Neural cell (in vitro differentiated cells): Measurements from ENCODE around the gene NXNL1. TPM values are rescaled to one million over a fixed set of nuclear protein-coding genes. Genes with fewer than 3 reads are reported as not detected.

Experiments
- H2AFZ ChIP-seq: fragments of 200-600, 300-800 bp; sonication (generic), shearing (Covaris generic); 2 replicates; pipeline ENCODE4 v1.6.0; 2014; ENCODE audit warnings: low read depth, mild to moderate bottlenecking, antibody characterized with exemption, low read length, moderate library complexity
- H3F3A ChIP-seq: fragments of 200-600 bp; shearing (Covaris generic); 2 replicates; pipeline ENCODE4 v1.6.1; 2016; ENCODE audit warnings: mild to moderate bottlenecking, moderate library complexity, mixed read lengths, antibody characterized with exemption, low read length; ENCODE audit not compliant: insufficient read depth, poor library complexity, severe bottlenecking
- H3K27ac ChIP-seq: fragments of 200-600, 300-800 bp; sonication (generic), shearing (Covaris generic); 2 replicates; pipeline ENCODE4 v1.5.1; 2014; ENCODE audit warnings: mild to moderate bottlenecking, low read length, moderate library complexity
- H3K27me3 ChIP-seq: fragments of 300-800, 200-600 bp; sonication (generic), shearing (Covaris generic); 2 replicates; pipeline ENCODE4 v1.6.0; 2014; ENCODE audit warnings: mild to moderate bottlenecking, low read depth, low read length, moderate library complexity; ENCODE audit not compliant: insufficient read depth
- H3K36me3 ChIP-seq: fragments of 300-800, 200-600 bp; sonication (generic), shearing (Covaris generic); 2 replicates; pipeline ENCODE4 v1.5.1; 2014; ENCODE audit warnings: mild to moderate bottlenecking, antibody characterized with exemption, low read length, moderate library complexity; ENCODE audit not compliant: insufficient read depth
- H3K4me2 ChIP-seq: fragments of 300-800, 200-600 bp; sonication (generic), shearing (Covaris generic); 2 replicates; pipeline ENCODE4 v1.6.0; 2014; ENCODE audit warnings: mild to moderate bottlenecking, low read length
- H3K4me3 ChIP-seq: fragments of 300-800, 200-600 bp; sonication (generic), shearing (Covaris generic); 2 replicates; pipeline ENCODE4 v1.5.1; 2014; ENCODE audit warnings: mild to moderate bottlenecking, low read length, moderate library complexity
- H3K79me2 ChIP-seq: fragments of 200-600 bp; shearing (Covaris generic); replicated peaks from 2 replicates; pipeline ENCODE4 v1.6.0; 2014; ENCODE audit warnings: mild to moderate bottlenecking, low read length, moderate library complexity; ENCODE audit not compliant: insufficient read depth
- H3K9ac ChIP-seq: fragments of 300-800, 200-600 bp; sonication (generic), shearing (Covaris generic); 2 replicates; pipeline ENCODE4 v1.6.1; 2016; ENCODE audit warnings: mild to moderate bottlenecking, low read length, mixed read lengths
- H3K9me2 ChIP-seq: fragments of 200-600 bp; shearing (Covaris generic); 2 replicates; pipeline ENCODE4 v1.6.1; 2016; ENCODE audit warnings: mild to moderate bottlenecking, low read length, mixed read lengths; ENCODE audit not compliant: insufficient read depth
- H3K9me3 ChIP-seq: fragments of 200-600, 300-800 bp; sonication (generic), shearing (Covaris generic); 2 replicates; pipeline ENCODE4 v1.6.1; 2016; ENCODE audit warnings: mild to moderate bottlenecking, mixed run types, low read length, moderate library complexity, mixed read lengths
- H4K20me1 ChIP-seq: fragments of 200-600 bp; shearing (Covaris generic); 2 replicates; pipeline ENCODE4 v1.6.1; 2016; ENCODE audit warnings: mild to moderate bottlenecking, mixed run types; ENCODE audit not compliant: insufficient read depth
- CTCF ChIP-seq: fragments of 450-650 bp; IDR thresholded peaks from 2 replicates; pipeline ENCODE4 v1.5.1; 2014; ENCODE audit warnings: antibody characterized with exemption, mild to moderate bottlenecking, moderate library complexity; ENCODE audit not compliant: poor library complexity, severe bottlenecking
- EP300 ChIP-seq: fragments of 450-650 bp; conservative IDR thresholded peaks from 2 replicates; pipeline ENCODE4 v1.6.1; 2014; ENCODE audit warnings: antibody characterized with exemption, mild to moderate bottlenecking, moderate library complexity; ENCODE audit not compliant: poor library complexity, severe bottlenecking
- EZH2 ChIP-seq: fragments of 200-600, 300-800 bp; shearing (Covaris generic), sonication (generic); IDR thresholded peaks from 2 replicates; pipeline ENCODE4 v1.6.1; 2014; ENCODE audit warnings: antibody characterized with exemption, low read length, borderline replicate concordance, mild to moderate bottlenecking; ENCODE audit not compliant: insufficient read depth, poor library complexity, severe bottlenecking
- MXI1 ChIP-seq: fragments of 450-650 bp; conservative IDR thresholded peaks from 2 replicates; pipeline ENCODE4 v1.6.1; 2014; ENCODE audit warnings: antibody characterized with exemption, mild to moderate bottlenecking; ENCODE audit not compliant: poor library complexity, severe bottlenecking
- POLR2AphosphoS5 ChIP-seq: IDR thresholded peaks from 2 replicates; pipeline ENCODE4 v1.6.1; 2012
- REST ChIP-seq: IDR thresholded peaks from 2 replicates; pipeline ENCODE4 v1.6.1; 2012; ENCODE audit warnings: borderline replicate concordance
- SMC3 ChIP-seq: fragments of 450-650 bp; conservative IDR thresholded peaks from 2 replicates; pipeline ENCODE4 v1.6.1; 2014; ENCODE audit warnings: antibody characterized with exemption, mild to moderate bottlenecking, moderate library complexity; ENCODE audit not compliant: poor library complexity
- TAF1 ChIP-seq: IDR thresholded peaks from 2 replicates; pipeline ENCODE4 v1.6.1; 2012; ENCODE audit warnings: low read depth
- polyA plus RNA-seq: library from polyadenylated mRNA; depleted of rRNA; stranded (reverse); fragments of >200 nt; gene quantifications from 2 replicates; pipeline ENCODE4 v1.2.3, GENCODE V29; 2014

The NXNL1 gene
- polyA plus RNA-seq, 1 donor from 2014 or later: not detected

GRCh38 chr19:17436094-17436873, 24.4 kb downstream of the NXNL1 start:
- H3K9me3 ChIP-seq: no peaks in the 10 kb centered on the region
- H3K27ac ChIP-seq: no peak overlapping the region
- no peaks in the 10 kb centered on the region for H3F3A ChIP-seq
- no peak overlapping the region for H2AFZ ChIP-seq
- no peak for TF ChIP-seq SMC3
- no peak for TF ChIP-seq TAF1
- no peak for TF ChIP-seq EZH2
- TF ChIP-seq EP300: no peak
- TF ChIP-seq REST: no peak
- no peak for TF ChIP-seq POLR2AphosphoS5
- no peak for TF ChIP-seq CTCF
- TF ChIP-seq MXI1: no peak
- H3K27me3 ChIP-seq: no peaks in the 10 kb centered on the region
- no peaks in the 10 kb centered on the region for H3K36me3 ChIP-seq
- no peaks in the 10 kb centered on the region for H3K79me2 ChIP-seq
- H3K4me2 ChIP-seq: no peak overlapping the region
- H3K9ac ChIP-seq: no peak overlapping the region
- H3K9me2 ChIP-seq: no peaks in the 10 kb centered on the region
- no peaks in the 10 kb centered on the region for H4K20me1 ChIP-seq
- no peak overlapping the region for H3K4me3 ChIP-seq

DNA sequence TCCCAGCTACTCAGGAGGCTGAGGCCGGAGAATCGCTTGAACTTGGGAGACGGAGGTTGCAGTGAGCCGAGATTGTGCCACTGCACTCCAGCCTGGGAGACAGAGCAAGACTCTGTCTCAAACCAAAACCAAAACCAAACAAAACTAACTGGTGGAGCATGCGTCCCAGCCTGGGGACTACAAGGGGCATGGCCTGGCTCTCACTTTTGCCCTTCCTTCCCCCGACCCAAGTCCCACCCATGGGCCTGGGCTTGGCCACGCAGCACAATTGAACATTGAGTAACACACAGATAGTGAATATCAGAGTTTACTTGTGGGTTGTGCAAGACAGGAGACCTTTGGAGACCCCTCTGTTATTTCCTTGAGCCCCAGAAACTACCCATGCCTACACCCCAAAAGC, 25.5 kb downstream of the NXNL1 start:
- Histone ChIP-seq H3K27me3 (no peaks in the 10 kb centered on the region), H3K79me2 (no peaks in the 10 kb centered on the region), H3K4me3 (no peak overlapping the region), H3K9ac (no peak overlapping the region), H3K4me2 (no peak overlapping the region), H3K27ac (no peak overlapping the region), H3F3A (no peaks in the 10 kb centered on the region), H3K9me3 (no peaks in the 10 kb centered on the region), H2AFZ (no peak overlapping the region), H3K36me3 (no peaks in the 10 kb centered on the region), H4K20me1 (no peaks in the 10 kb centered on the region), H3K9me2 (no peaks in the 10 kb centered on the region)
- TF ChIP-seq MXI1 (no peak), TAF1 (no peak), EP300 (no peak), REST (no peak)
